SU-DHL-6 (cell line): ENCODE measurements around the gene TMEM258.

Source experiments
- H2AFZ ChIP-seq: fragments of 200-600 bp; sonication (generic); 2 replicates; pipeline ENCODE4 v1.6.1; 2014; ENCODE audit warnings: low read depth, mild to moderate bottlenecking, moderate library complexity, mixed read lengths, antibody characterized with exemption, low read length; ENCODE audit not compliant: severe bottlenecking
- H3F3A ChIP-seq: fragments of 200-600 bp; shearing (Covaris generic); 2 replicates; pipeline ENCODE4 v1.6.0; 2016; ENCODE audit warnings: antibody characterized with exemption, mild to moderate bottlenecking; ENCODE audit not compliant: insufficient read depth
- H3K27ac ChIP-seq: fragments of 200-600 bp; sonication (generic); 2 replicates; pipeline ENCODE4 v1.5.1; 2016; ENCODE audit warnings: low read depth, mild to moderate bottlenecking, low read length, moderate library complexity, mixed read lengths
- H3K27me3 ChIP-seq: fragments of 200-600 bp; sonication (generic), shearing (Covaris generic); 2 replicates; pipeline ENCODE4 v1.6.0; 2014; ENCODE audit warnings: mild to moderate bottlenecking, low read length
- H3K36me3 ChIP-seq: fragments of 200-600 bp; sonication (generic); 2 replicates; pipeline ENCODE4 v1.6.1; 2014; ENCODE audit warnings: mild to moderate bottlenecking, low read length, mixed read lengths
- H3K4me2 ChIP-seq: fragments of 300-600, 200-600 bp; shearing (Covaris generic), sonication (generic); 2 replicates; pipeline ENCODE4 v1.6.0; 2014; ENCODE audit warnings: low read length, low read depth, mild to moderate bottlenecking; ENCODE audit not compliant: poor library complexity, severe bottlenecking
- H3K4me3 ChIP-seq: fragments of 200-600 bp; sonication (generic); 2 replicates; pipeline ENCODE4 v1.5.1; 2014; ENCODE audit warnings: antibody characterized with exemption, low read length, mild to moderate bottlenecking, mixed read lengths; ENCODE audit not compliant: insufficient read depth, poor library complexity, severe bottlenecking
- H3K79me2 ChIP-seq: fragments of 200-600 bp; sonication (generic); 2 replicates; pipeline ENCODE4 v1.6.1; 2014; ENCODE audit warnings: mild to moderate bottlenecking, low read length, moderate library complexity; ENCODE audit not compliant: insufficient read depth
- H3K9ac ChIP-seq: fragments of 200-600 bp; sonication (generic); 2 replicates; pipeline ENCODE4 v1.7.0; 2014; ENCODE audit warnings: mild to moderate bottlenecking, low read length
- H3K9me2 ChIP-seq: fragments of 200-600 bp; sonication (generic); replicated peaks from 2 replicates; pipeline ENCODE4 v1.6.1; 2014; ENCODE audit warnings: low read length; ENCODE audit not compliant: insufficient read depth
- H3K9me3 ChIP-seq: fragments of 200-600 bp; sonication (generic); 2 replicates; pipeline ENCODE4 v1.6.1; 2014; ENCODE audit warnings: low read length, mixed read lengths; ENCODE audit not compliant: insufficient read depth
- H4K20me1 ChIP-seq: fragments of 200-600 bp; sonication (generic); 2 replicates; pipeline ENCODE4 v1.6.1; 2014; ENCODE audit warnings: low read depth, mild to moderate bottlenecking, antibody characterized with exemption, low read length, moderate library complexity, mixed read lengths
- EZH2phosphoT487 ChIP-seq: fragments of 200-600 bp; sonication (generic), shearing (Covaris generic); conservative IDR thresholded peaks from 2 replicates; pipeline ENCODE4 v1.6.1; 2018; ENCODE audit warnings: mild to moderate bottlenecking, antibody characterized with exemption, low read length, moderate library complexity, mixed read lengths
- TF ChIP-seq, protein P1 (sequence below): fragments of 200-600 bp; sonication (generic); IDR thresholded peaks from one replicate; pipeline ENCODE4 v1.5.1; 2017; ENCODE audit warnings: antibody characterized with exemption, mild to moderate bottlenecking, low read length, moderate library complexity; ENCODE audit not compliant: insufficient read depth, poor library complexity, severe bottlenecking

The TMEM258 gene

DNA sequence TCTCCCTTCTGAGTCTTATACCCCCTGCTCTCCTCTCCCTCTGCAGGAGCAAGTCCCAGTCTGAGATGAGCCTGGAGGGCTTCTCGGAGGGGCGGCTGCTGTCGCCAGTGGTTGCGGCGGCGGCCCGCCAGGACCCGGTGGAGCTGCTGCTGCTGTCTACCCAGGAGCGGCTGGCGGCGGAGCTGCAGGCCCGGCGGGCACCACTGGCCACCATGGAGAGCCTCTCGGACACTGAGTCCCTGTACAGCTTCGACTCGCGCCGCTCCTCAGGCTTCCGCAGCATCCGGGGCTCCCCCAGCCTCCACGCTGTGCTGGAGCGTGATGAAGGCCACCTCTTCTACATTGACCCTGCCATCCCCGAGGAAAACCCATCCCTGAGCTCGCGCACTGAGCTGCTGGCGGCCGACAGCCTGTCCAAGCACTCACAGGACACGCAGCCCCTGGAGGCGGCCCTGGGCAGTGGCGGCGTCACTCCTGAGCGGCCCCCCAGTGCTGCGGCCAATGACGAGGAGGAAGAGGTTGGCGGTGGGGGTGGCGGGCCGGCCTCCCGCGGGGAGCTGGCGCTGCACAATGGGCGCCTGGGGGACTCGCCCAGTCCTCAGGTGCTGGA is 48.8 kb downstream of the TMEM258 start:
- Histone ChIP-seq H3K36me3 (no peaks in the 10 kb centered on the region), H3F3A (no peaks in the 10 kb centered on the region), H3K9ac (no peak overlapping the region), H3K9me2 (no peaks in the 10 kb centered on the region), H3K4me2 (no peak overlapping the region), H3K9me3 (no peaks in the 10 kb centered on the region), H3K27ac (no peak overlapping the region), H4K20me1 (no peaks in the 10 kb centered on the region), H3K79me2 (no peaks in the 10 kb centered on the region), H2AFZ (no peak overlapping the region), H3K4me3 (no peak overlapping the region), H3K27me3 (no peaks in the 10 kb centered on the region)
- TF ChIP-seq EZH2phosphoT487: no peak
- TF ChIP-seq, protein P1, sequence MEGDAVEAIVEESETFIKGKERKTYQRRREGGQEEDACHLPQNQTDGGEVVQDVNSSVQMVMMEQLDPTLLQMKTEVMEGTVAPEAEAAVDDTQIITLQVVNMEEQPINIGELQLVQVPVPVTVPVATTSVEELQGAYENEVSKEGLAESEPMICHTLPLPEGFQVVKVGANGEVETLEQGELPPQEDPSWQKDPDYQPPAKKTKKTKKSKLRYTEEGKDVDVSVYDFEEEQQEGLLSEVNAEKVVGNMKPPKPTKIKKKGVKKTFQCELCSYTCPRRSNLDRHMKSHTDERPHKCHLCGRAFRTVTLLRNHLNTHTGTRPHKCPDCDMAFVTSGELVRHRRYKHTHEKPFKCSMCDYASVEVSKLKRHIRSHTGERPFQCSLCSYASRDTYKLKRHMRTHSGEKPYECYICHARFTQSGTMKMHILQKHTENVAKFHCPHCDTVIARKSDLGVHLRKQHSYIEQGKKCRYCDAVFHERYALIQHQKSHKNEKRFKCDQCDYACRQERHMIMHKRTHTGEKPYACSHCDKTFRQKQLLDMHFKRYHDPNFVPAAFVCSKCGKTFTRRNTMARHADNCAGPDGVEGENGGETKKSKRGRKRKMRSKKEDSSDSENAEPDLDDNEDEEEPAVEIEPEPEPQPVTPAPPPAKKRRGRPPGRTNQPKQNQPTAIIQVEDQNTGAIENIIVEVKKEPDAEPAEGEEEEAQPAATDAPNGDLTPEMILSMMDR: no peak

DNA sequence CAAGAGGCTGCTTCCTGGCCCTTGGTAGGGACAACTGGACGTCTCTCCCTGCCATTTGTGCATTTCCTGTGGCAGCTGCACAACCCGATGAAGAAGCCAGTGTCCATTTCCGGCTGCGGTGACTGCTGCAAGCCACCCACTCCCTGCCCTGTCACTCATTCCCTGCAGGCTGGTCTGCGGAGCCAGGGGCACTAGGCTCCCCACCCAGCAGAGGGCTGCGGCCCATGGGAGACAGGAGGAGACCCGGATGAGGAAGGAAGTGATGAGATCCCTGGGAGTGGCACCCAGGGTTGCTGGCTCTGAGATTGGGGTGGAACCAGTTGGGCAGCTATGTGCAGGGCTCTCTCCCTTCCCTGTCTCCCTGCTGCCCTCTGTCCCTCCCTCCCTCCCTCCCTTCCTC is 50.0 kb downstream of the TMEM258 start:
- H3K79me2 ChIP-seq: no peaks in the 10 kb centered on the region
- H3K27me3 ChIP-seq: no peaks in the 10 kb centered on the region
- no peaks in the 10 kb centered on the region for H3K9me2 ChIP-seq
- TF ChIP-seq, protein P1: no peak
- TF ChIP-seq EZH2phosphoT487: no peak
- no peak overlapping the region for H3K27ac ChIP-seq
- H3K4me2 ChIP-seq: no peak overlapping the region
- H3F3A ChIP-seq: no peaks in the 10 kb centered on the region
- H3K36me3 ChIP-seq: no peaks in the 10 kb centered on the region
- H3K4me3 ChIP-seq: no peak overlapping the region
- H3K9ac ChIP-seq: no peak overlapping the region
- no peak overlapping the region for H2AFZ ChIP-seq
- H3K9me3 ChIP-seq: no peaks in the 10 kb centered on the region
- no peaks in the 10 kb centered on the region for H4K20me1 ChIP-seq

- no peaks in the 10 kb centered on the region for H3K79me2 ChIP-seq
- no peaks in the 10 kb centered on the region for H3K9me2 ChIP-seq
- no peak overlapping the region for H3K27ac ChIP-seq
- no peak overlapping the region for H3K4me2 ChIP-seq
- no peaks in the 10 kb centered on the region for H3K9me3 ChIP-seq
- no peaks in the 10 kb centered on the region for H3K27me3 ChIP-seq
- no peak overlapping the region for H3K4me3 ChIP-seq
- no peak overlapping the region for H2AFZ ChIP-seq
- TF ChIP-seq EZH2phosphoT487: no peak
- TF ChIP-seq, protein P1: no peak
- H4K20me1 ChIP-seq: no peaks in the 10 kb centered on the region
- H3K36me3 ChIP-seq: no peaks in the 10 kb centered on the region
- H3K9ac ChIP-seq: no peak overlapping the region
- H3F3A ChIP-seq: no peaks in the 10 kb centered on the region
These were observed 52.4 kb downstream of the TMEM258 start for GRCh38 chr11:61739966-61740365.
